Posterior cingulate gyrus (tissue), 11 donors: ENCODE data around the gene C19orf12.

Experiments used
- DNase-seq, 10 donors: peaks; one replicate each; pipeline versions ENCODE4 v3.0.0 to v3.0.0-alpha.2; 2020 to 2021; ENCODE audit warnings: mixed read lengths in 3 of 10
- intact Hi-C: fragments of 100-400 bp; cut with DNase I; formaldehyde crosslinking; loops from one replicate; pipeline ENCODE4 v1.15.1; 2023

The C19orf12 gene

GRCh38 chr19:29702161-29702962, 12.7 kb downstream of the C19orf12 start:
- DNase-seq = peak in 3 of 10 donors; percentile 61 to 80 (median 74)

GRCh38 chr19:29700498-29700897, 14.6 kb downstream of the C19orf12 start:
- peak in 2 of 10 donors; percentile 47 for DNase-seq
- intact Hi-C loops = no loop called here

More at GRCh38 chr19:29702161-29702962, 12.7 kb downstream of the C19orf12 start:
- intact Hi-C loops = no loop called here

GRCh38 chr19:29699861-29700260, 15.2 kb downstream of the C19orf12 start:
- DNase-seq = peak in 3 of 10 donors; percentile 22 to 56 (median 35)
- intact Hi-C loops = no loop called here

GRCh38 chr19:29697523-29698261, 17.4 kb downstream of the C19orf12 start:
- peak in 3 of 10 donors; percentile 51 to 76 (median 75) for DNase-seq
- intact Hi-C loops = no loop called here

DNA sequence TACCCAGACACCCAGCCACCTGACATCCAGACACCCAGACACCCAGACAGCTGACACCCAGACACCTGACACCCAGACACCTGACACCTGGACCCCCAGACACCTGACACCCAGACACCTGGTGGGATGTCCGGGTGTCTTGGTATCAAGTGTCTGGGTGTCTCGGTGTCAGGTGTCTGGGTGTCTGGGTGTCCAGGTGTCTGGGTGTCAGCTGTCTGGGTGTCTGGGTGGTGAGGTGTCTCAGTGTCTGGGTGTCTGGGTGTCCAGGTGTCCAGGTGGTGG, 18.6 kb downstream of the C19orf12 start:
- intact Hi-C loops = no loop called here
- peak in 1 of 10 donors; percentile 33 for DNase-seq

DNA sequence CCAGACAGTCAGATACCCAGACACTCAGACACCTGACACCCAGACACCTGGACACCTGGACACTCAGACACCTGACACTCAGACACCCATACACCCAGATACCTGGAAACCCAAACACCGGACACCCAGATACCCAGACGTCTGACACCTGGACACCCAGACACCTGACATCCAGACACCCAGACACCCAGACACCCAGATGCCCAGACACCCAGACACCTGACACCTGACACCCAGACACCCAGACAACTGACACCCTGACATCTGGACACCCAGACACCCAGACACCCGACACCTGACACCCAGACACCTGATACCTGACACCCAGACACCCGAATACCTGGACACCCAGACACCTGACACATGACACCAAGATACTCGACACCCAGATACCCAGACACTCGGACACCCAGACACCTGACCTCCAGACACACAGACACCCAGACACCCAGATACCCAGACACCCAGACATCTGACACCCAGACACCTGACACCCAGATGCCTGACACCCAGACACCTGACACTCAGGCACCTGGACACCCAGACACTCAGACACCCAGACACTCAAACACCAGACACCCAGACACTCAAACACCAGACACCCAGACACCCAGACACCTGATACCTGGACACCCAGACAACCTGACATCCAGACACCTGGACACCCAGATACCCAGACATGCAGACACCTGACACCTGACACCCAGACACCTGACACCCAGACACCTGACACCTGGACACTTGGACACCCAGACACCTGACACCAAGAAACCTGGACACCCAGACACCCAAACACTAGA, 19.1 kb downstream of the C19orf12 start:
- intact Hi-C loops = no loop called here

GRCh38 chr19:29694669-29695627, 20.1 kb downstream of the C19orf12 start:
- intact Hi-C loops = loop anchor here (1.0 kb wide), 1 partner anchor 21 kb away; no protein-coding TSS in a partner anchor
- peak; percentile 75 to 98 (median 88) for DNase-seq

More for the DNA sequence above, 19.1 kb downstream of the C19orf12 start:
- DNase-seq = peak in 3 of 10 donors; percentile 40 to 71 (median 50)

DNA sequence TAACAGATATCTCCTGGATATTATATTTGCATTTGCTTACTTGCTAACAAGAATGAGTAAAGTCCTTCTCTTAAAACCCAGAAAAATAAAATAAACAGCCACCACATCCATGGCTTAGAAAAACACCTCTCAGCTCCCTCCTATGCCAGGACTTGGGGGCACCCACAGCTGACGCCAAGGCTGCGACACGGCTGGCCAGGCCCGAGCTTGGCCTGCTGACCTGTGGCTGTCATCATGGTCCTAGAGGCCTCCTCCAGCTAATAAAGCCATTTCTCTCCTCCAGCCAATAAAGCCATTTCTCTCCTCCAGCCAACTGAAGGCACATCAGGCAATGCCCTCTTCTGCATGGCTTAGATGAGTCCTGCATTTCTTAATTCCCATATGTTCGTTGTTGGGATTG, 20.9 kb downstream of the C19orf12 start:
- peak in 3 of 10 donors; percentile 59 to 82 (median 81) for DNase-seq
- intact Hi-C loops = loop anchor here (1.0 kb wide), 1 partner anchor 22 kb away; no protein-coding TSS in a partner anchor

GRCh38 chr19:29690842-29691241, 24.2 kb downstream of the C19orf12 start:
- intact Hi-C loops = loop anchor here (2.0 kb wide), 1 partner anchor 80 kb away; no protein-coding TSS in a partner anchor
- DNase-seq = peak in 1 of 10 donors; percentile 67

GRCh38 chr19:29687897-29688728, 26.9 kb downstream of the C19orf12 start:
- intact Hi-C loops = no loop called here
- DNase-seq = peak in 2 of 10 donors; percentile 11 to 47

DNA sequence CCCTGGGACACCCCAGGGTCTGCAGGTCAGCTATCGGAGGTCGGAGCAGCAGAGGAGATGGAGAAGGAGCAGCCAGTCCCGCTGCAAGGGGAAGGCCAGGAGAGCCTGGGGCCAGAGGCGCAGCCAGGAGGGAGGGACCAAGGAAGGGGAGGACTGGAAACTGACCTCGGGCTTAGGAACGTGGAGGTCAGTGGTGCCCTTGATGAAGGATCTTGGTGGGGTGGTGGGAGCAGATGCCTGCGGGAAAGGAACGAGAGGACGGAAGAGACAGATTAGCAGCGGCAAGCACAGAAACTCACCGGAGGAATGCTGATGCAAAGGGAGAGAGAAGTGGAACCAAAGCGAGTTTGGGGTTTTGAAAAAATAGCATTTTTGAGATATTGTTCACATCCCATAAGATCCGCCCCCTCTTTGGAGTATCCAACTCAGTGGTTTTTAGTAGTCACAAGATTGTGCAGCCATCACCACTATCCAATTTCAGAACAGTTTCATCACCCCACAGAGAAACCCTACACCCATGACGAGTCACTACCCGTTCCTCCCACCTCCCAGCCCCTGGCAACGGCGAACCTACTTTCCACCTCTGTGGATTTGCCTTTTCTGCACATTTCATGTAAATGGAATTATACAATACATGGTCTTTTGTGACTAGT, 27.7 kb downstream of the C19orf12 start:
- DNase-seq = peak in 3 of 10 donors; percentile 75 to 85 (median 76)
- intact Hi-C loops = no loop called here

DNA sequence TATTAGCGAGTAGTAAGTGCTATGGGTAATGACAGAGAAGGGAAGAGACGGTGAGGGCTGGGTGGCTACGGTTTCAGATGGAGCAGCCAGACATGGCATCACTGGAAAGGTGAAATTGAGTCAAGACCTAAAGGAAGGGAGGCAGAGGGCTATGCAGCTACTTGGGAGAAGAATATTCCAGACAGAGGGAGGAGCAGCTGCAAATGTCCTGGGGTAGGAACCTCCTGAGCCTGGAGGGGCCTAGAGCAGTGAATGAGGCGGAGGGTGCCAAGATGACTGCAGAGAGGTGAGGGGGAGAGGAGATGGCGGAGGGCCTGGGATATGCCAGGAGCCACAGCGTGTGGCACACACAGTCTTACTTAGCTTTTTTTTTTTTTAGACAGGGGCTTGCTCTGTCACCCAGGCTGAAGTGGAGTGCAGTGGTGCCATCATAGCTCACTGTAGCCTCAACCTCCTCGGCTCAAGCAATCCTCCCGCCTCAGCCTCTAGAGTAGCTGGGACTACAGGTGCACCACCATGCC, 28.7 kb downstream of the C19orf12 start:
- peak in 3 of 10 donors; percentile 12 to 34 (median 22) for DNase-seq
- intact Hi-C loops = no loop called here

DNA sequence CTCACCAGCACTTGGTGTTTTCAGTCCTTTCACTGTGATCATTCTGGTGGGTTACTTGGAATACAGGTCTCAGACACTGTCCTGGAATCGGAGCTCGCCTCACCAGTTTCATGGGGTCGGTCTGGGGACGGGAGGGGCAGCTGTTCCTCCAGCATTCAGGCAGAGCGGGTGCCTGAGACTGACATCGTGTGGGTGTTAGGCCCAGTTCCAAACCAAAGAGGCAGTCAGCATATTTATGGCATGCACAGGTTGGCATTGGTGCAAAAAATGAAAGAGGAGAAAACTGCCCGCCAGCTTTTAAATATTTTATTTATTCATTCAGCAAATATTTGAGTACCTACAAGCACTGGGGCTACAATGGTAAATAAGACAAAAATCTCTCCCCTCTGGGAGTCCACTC, 29.7 kb downstream of the C19orf12 start:
- peak in 2 of 10 donors; percentile 55 to 73 for DNase-seq
- intact Hi-C loops = no loop called here

- peak in 9 of 10 donors; percentile 58 to 95 (median 75) for DNase-seq
- intact Hi-C loops = no loop called here
These were observed 32.1 kb downstream of the C19orf12 start for GRCh38 chr19:29683009-29683408.

DNA sequence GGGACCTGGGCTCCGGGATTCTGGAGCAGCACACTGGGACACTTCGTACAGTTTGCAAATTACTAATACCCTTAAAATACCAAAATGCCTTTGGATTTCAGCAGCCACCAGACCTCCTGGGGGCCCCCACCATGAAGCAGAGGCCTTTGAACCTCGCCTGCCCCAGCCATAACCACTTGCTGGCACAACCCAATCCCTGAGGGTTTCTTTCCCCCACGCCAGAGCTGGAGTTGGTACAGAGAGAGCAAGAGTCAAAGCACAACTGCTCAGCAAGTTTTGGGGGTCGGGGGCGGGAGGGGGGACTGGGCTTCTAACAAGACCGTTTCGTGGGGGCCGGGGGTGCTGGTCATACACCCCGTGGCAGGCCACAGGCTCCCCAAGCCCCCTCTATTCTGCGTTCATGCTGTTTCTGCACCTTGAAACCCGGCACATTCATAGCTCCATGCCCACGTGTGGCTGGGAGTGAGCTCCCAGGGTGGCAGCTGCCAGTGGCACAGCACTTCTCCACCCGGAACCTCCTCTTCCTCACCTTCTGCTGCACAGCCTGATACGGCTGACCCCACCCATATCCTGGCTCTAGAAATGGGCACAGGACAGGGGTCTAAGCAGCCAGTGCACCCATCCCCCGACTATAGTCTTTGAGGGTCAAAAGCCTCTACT, 32.7 kb downstream of the C19orf12 start:
- intact Hi-C loops = no loop called here
- peak in 2 of 10 donors; percentile 66 to 80 for DNase-seq

DNA sequence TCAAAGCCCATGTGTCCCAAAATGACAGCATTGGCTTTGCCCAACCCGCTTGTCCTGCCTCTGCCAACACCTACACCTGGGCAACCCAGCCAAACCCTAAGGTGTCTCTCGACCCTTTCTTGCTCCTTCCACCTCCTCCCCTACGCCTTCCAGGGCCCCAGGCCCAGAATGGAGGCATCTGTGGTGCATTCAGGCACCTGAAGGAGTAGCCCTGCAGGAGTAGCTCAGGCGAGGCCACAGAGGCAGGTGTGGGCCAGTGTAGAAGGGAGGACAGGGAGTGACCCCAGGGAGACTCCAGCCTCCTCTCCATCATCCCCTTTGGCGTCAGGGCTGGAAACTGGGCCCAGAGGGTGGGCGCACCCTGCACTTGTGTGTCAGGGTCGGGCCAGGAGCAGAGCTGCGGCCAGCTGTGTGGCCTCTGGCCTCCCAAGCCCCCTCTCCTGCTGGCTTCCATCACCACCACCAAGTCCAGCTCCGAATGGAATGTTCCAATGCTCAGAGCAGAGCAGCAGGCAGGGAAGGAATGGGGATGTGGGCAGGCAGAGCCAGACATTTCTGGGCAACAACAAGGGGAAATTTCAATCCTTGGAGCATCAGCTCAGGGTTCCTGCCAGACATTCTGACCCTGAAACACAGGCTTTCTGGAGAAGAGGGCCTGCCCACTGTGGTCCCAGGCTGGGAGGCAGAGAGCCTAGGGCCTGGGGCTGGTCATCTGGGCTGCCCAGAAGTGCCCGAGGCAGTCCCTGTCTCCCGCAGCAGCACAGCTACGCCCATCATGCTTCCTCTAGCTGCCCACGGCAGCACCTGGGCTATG, 33.4 kb downstream of the C19orf12 start:
- DNase-seq = peak in 2 of 10 donors; percentile 57 to 82
- intact Hi-C loops = no loop called here
